Measurements from ENCODE around the gene NTN1. TPM values are rescaled to one million over a fixed set of nuclear protein-coding genes. Genes with fewer than 3 reads are reported as not detected.

The NTN1 gene
- total RNA-seq, 1 donor from 2014 or later, result 29.6 TPM

DNA sequence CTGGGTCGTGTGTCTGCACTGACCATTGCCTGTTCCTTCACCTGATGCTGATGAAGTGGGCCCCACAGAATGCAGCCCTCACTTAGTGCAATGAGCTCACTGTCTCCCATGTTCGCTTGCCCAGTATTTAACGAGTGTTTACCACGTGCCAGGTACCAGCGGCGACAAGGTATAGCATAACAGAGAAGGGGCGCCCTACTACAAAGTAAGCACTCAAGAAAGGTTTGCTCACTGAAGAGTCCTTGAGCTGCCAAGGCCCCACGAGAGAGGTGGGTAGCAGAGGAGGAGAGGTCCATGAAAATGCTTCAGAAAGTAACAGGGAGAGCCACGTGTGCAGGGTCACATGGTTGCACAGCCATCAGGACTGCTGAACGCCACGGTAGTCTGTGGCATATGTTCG lies 230.0 kb downstream of the NTN1 start:
- Histone ChIP-seq H3K27me3 (no peaks in the 10 kb centered on the region), H3K4me3 (no peak overlapping the region), H3K9me3 (no peaks in the 10 kb centered on the region), H3K36me3 (no peaks in the 10 kb centered on the region), H3K4me1 (no peaks in the 10 kb centered on the region), H3K27ac (no peak overlapping the region)
- TF ChIP-seq, protein P1, sequence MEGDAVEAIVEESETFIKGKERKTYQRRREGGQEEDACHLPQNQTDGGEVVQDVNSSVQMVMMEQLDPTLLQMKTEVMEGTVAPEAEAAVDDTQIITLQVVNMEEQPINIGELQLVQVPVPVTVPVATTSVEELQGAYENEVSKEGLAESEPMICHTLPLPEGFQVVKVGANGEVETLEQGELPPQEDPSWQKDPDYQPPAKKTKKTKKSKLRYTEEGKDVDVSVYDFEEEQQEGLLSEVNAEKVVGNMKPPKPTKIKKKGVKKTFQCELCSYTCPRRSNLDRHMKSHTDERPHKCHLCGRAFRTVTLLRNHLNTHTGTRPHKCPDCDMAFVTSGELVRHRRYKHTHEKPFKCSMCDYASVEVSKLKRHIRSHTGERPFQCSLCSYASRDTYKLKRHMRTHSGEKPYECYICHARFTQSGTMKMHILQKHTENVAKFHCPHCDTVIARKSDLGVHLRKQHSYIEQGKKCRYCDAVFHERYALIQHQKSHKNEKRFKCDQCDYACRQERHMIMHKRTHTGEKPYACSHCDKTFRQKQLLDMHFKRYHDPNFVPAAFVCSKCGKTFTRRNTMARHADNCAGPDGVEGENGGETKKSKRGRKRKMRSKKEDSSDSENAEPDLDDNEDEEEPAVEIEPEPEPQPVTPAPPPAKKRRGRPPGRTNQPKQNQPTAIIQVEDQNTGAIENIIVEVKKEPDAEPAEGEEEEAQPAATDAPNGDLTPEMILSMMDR (IDR thresholded peaks at IDR 0.05), result no peak
- no peak for DNase-seq (ENCODE audit: low spot score in 2 of 2)
- intact Hi-C loops (cut with DNase I), result no loop called here

DNA sequence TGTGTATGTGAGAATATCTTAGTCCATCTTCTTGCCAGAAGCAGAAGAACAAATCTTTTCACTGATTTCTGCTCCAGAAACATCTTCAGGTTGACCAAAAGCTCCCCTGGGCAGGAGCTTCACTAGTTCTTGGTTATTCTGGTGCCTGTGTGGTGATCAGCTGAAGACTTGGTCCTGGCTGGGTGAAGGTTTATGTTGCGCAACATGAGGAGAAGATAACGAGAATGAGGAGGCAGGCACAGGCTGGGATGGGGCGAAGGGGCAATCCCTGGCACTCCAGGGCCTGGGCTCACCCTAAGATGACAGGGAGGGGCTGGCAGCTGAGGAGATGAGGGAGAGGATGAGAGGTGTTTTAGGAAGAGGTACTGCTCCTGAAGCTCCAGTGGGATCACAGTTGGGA lies 232.0 kb downstream of the NTN1 start:
- Histone ChIP-seq H3K27me3 (no peaks in the 10 kb centered on the region), H3K36me3 (no peaks in the 10 kb centered on the region), H3K27ac (no peak overlapping the region), H3K4me1 (no peaks in the 10 kb centered on the region), H3K4me3 (no peak overlapping the region), H3K9me3 (no peaks in the 10 kb centered on the region)
- intact Hi-C loops (cut with DNase I), result no loop called here
- DNase-seq (ENCODE audit: low spot score in 2 of 2), result no peak
- TF ChIP-seq, protein P1 (IDR thresholded peaks at IDR 0.05), result no peak

DNA sequence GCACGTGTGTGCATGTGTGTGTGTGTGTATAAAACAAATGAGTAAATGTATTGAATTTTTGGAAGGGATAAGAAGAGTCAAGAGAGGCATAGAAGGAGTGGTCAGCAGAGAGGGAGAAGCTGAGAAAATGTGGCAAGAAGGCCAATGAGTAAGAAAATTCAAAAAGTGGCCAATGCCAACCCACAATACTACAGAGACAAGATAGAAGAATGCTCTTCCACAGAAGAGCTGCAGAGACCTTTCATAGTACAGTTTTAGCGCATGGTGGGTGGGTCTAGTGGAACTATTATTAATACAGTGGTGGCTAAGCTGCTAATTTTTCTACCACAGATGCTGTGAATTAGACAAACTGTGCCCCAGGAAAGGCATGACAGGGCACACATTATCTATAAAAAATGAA lies 233.5 kb downstream of the NTN1 start:
- Histone ChIP-seq H3K4me3 (no peak overlapping the region), H3K4me1 (no peaks in the 10 kb centered on the region), H3K9me3 (no peaks in the 10 kb centered on the region), H3K27me3 (no peaks in the 10 kb centered on the region), H3K27ac (no peak overlapping the region), H3K36me3 (no peaks in the 10 kb centered on the region)
- TF ChIP-seq, protein P1 (IDR thresholded peaks at IDR 0.05), result no peak
- DNase-seq (ENCODE audit: low spot score in 2 of 2), result no peak
- intact Hi-C loops (cut with DNase I), result no loop called here

DNA sequence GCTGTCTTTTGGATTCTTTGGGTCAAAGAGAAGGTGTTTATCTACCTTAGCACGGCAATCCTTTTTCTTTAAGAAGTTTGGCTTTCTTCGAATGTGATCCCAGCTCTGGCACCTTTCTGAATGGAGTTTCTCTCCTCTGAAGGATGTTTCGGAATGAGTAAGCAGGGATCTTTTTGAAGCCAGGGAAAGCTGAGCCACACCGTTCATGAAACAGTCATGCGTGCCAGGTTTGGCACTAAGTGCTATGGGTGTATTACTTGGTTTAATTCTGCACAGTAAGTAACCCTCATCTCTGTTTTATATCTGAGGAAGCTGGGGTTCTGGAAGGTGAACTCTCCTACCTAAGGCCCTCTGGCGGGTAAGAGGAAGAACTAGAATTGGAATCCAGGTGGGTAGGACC lies 234.5 kb downstream of the NTN1 start:
- TF ChIP-seq, protein P1 (IDR thresholded peaks at IDR 0.05), result no peak
- intact Hi-C loops (cut with DNase I), result no loop called here
- H3K4me1 ChIP-seq, result no peaks in the 10 kb centered on the region

DNA sequence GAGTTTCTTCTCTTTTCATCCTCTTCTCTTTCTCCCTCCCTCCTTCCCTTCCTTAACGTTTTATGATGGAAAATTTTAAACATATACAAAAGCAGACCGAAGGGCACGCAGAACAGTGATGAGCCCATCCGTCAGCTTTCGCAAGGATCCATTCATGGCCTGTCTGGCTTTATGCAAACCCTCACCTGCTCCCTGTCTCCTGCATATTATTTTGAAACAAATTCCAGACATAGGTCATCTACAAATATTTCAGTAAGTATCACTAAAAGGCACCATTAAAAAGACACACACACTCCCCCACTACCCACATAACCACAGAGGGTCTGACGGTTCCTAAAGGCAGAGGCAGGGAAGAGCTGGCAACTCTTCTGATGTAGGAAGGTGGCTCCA lies 235.0 kb downstream of the NTN1 start:
- intact Hi-C loops (cut with DNase I), result no loop called here
- DNase-seq (ENCODE audit: low spot score in 2 of 2), result no peak
- Histone ChIP-seq H3K9me3 (no peaks in the 10 kb centered on the region), H3K4me3 (no peak overlapping the region), H3K27me3 (no peaks in the 10 kb centered on the region), H3K4me1 (no peaks in the 10 kb centered on the region), H3K27ac (no peak overlapping the region), H3K36me3 (no peaks in the 10 kb centered on the region)
- TF ChIP-seq, protein P1 (IDR thresholded peaks at IDR 0.05), result no peak

More for the DNA sequence above, 234.5 kb downstream of the NTN1 start:
- no peak overlapping the region for H3K27ac ChIP-seq
- H3K9me3 ChIP-seq, result no peaks in the 10 kb centered on the region
- H3K36me3 ChIP-seq, result no peaks in the 10 kb centered on the region
- H3K4me3 ChIP-seq, result no peak overlapping the region
- DNase-seq (ENCODE audit: low spot score in 2 of 2), result no peak
- no peaks in the 10 kb centered on the region for H3K27me3 ChIP-seq

Data from ascending aorta (tissue), 2 donors.